Epithelial cell of proximal tubule (primary cell): ENCODE data around the gene DHRSX. TPM values are rescaled to one million over a fixed set of nuclear protein-coding genes. Genes with fewer than 3 reads are reported as not detected.

Source experiments
- DNase-seq: peaks from one replicate; pipeline ENCODE4 v3.0.0-alpha.2; 2011; ENCODE audit warnings: low read depth
- H3K4me3 ChIP-seq: 2 replicates; pipeline ENCODE4 v1.5.1; 2011; ENCODE audit warnings: low read depth, mild to moderate bottlenecking, low read length
- total RNA-seq: library from RNA; depleted of rRNA; stranded (reverse); fragments of >200 nt; gene quantifications from 2 replicates; pipeline ENCODE4 v1.2.3, GENCODE V29; 2015
- TF ChIP-seq, protein P1 (sequence below): conservative IDR thresholded peaks from 2 replicates; pipeline ENCODE4 v1.5.1; 2012; ENCODE audit warnings: low read depth, mild to moderate bottlenecking, low read length

DHRSX gene
- total RNA-seq, 1 donor from 2014 or later = 22.8 TPM

DNA sequence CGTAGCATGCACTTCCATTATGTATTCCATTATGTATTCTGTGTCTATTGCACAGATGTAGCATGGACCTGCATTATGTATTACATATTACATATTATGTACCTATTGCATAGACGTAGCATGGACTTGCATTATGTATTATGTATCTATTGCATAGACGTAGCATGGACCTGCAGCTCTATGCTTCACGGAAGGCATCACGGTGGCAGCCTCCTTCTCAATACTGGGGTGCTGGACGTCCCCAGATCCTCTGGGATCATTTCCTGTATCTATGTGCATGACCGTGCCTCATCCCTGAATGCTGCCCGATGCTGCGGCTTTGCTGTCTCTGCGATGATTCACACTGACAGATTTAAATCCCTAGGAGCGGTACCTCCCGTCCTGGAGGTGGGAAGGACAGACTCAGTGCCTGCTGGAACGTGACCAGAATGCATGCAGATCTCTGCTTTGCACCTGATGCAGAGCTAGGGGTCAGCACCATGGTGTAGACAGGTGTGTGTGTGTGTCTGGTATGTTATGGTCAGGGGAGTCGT is 317.5 kb downstream of the DHRSX start:
- TF ChIP-seq, protein P1, sequence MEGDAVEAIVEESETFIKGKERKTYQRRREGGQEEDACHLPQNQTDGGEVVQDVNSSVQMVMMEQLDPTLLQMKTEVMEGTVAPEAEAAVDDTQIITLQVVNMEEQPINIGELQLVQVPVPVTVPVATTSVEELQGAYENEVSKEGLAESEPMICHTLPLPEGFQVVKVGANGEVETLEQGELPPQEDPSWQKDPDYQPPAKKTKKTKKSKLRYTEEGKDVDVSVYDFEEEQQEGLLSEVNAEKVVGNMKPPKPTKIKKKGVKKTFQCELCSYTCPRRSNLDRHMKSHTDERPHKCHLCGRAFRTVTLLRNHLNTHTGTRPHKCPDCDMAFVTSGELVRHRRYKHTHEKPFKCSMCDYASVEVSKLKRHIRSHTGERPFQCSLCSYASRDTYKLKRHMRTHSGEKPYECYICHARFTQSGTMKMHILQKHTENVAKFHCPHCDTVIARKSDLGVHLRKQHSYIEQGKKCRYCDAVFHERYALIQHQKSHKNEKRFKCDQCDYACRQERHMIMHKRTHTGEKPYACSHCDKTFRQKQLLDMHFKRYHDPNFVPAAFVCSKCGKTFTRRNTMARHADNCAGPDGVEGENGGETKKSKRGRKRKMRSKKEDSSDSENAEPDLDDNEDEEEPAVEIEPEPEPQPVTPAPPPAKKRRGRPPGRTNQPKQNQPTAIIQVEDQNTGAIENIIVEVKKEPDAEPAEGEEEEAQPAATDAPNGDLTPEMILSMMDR = no peak
- DNase-seq = no peak
- no peak overlapping the region for H3K4me3 ChIP-seq

DNA sequence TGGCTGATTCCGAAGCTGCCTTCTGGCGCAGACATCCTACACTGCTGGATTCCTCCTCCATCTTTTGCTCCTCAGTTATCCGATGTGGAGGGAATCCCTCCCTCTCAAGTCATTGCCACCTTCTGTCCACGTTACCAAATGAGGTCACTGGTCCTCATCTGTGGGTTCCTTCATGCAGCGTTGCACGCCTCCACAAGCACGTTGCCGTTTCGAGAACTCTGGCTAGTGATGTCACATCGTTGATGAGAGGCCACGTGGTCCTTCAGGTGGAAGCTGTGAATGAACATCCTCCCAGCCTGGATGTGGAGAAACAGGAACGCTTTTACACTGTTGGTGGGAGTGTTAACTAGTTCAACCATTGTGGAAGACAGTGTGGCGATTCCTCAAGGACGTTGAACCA is 323.2 kb downstream of the DHRSX start:
- no peak overlapping the region for H3K4me3 ChIP-seq
- DNase-seq = no peak
- TF ChIP-seq, protein P1 = no peak

DNA sequence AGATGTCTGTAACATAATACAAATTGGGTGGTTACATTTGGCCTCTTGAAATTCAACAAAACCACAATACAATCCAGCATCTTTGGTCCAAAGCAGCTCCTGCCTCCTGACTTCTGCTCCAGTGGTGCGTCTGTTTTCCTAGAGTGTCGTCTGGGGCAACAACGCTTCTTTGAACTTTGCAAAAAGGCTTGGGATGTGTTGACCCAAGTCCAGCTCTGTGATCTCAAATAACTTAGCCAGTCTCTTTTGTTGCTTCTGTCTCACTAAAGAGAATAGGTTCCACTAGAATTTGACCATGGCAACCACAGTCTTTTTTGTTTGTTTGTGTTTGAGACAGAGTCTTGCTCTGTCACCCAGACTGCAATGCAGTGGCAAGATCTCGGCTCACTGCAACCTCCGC is 324.0 kb downstream of the DHRSX start:
- no peak for DNase-seq
- TF ChIP-seq, protein P1 = no peak

DNA sequence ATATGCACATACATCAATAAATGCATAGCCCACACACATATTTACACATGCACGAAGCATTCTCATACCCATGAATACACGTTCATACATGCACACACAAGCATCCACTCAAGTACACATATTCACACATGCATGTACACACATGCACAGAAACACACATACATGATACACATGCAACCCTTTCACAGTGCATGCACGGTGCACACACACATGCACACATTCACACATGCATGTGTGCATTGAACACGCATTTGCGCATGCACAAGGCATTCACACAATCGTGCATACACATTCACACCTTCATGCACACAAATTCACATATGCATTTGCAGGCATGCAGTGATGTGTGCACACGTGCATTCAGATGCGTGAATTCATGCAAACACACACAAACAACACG is 324.5 kb downstream of the DHRSX start:
- no peak for DNase-seq
- H3K4me3 ChIP-seq = no peak overlapping the region
- TF ChIP-seq, protein P1 = no peak

More for the DNA sequence above, 324.0 kb downstream of the DHRSX start:
- H3K4me3 ChIP-seq = no peak overlapping the region

DNA sequence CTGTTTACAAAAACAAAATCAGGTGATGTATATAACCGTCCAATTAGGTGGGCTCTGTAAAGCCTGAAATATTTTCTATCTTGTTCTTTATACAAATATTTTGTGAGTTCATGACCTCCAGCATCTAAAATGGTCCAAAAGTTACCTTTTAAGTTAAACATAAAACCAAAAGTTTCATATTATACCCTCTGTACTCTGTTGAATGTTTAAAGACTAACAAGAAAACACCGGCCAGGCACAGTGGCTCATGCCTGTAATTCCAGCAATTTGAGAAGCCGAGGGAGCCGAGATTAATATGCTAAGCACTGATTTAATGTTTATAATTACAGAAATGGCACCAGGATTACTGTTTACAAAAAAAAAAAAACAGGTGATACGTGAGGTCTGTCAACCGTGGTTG is 328.4 kb downstream of the DHRSX start:
- no peak for DNase-seq
- H3K4me3 ChIP-seq = no peak overlapping the region
- TF ChIP-seq, protein P1 = no peak

Other genes with a start within 250 kb of the DHRSX start
- 36.7 and 39.2 TPM in 2 replicates for gene ZBED1, start within 50 bp of the DHRSX start, total RNA-seq
- gene CD99, start 190.3 kb upstream of the DHRSX start, total RNA-seq = 215 and 226 TPM in 2 replicates